Ishikawa (cell line): ENCODE measurements around the gene B4GALNT1.

ENCODE experiments used
- CEBPB ChIP-seq: IDR thresholded peaks from 2 replicates; pipeline ENCODE4 v1.6.1; 2012
- CREB1 ChIP-seq: IDR thresholded peaks from 2 replicates; pipeline ENCODE4 v1.6.1; 2012; ENCODE audit warnings: low read depth
- EGR1 ChIP-seq: IDR thresholded peaks from 2 replicates; pipeline ENCODE4 v1.6.1; 2012
- EP300 ChIP-seq: IDR thresholded peaks from 2 replicates; pipeline ENCODE4 v1.6.1; 2012; ENCODE audit warnings: borderline replicate concordance
- FOXM1 ChIP-seq: IDR thresholded peaks from 2 replicates; pipeline ENCODE4 v1.6.1; 2012; ENCODE audit warnings: low read depth, borderline replicate concordance
- MAX ChIP-seq: IDR thresholded peaks from 2 replicates; pipeline ENCODE4 v1.6.1; 2012
- NFIC ChIP-seq: IDR thresholded peaks from 2 replicates; pipeline ENCODE4 v1.6.1; 2012
- RAD21 ChIP-seq: IDR thresholded peaks from 2 replicates; pipeline ENCODE4 v1.6.1; 2012; ENCODE audit warnings: low read depth
- REST ChIP-seq: IDR thresholded peaks from 2 replicates; pipeline ENCODE4 v1.6.1; 2012; ENCODE audit warnings: low read depth, mild to moderate bottlenecking
- TAF1 ChIP-seq: IDR thresholded peaks from 2 replicates; pipeline ENCODE4 v1.6.1; 2012; ENCODE audit warnings: low read depth, mild to moderate bottlenecking
- TCF12 ChIP-seq: IDR thresholded peaks from 2 replicates; pipeline ENCODE4 v1.6.1; 2012; ENCODE audit warnings: low read depth
- TEAD4 ChIP-seq: IDR thresholded peaks from 2 replicates; pipeline ENCODE4 v1.6.1; 2012
- USF1 ChIP-seq: IDR thresholded peaks from 2 replicates; pipeline ENCODE4 v1.6.1; 2012
- YY1 ChIP-seq: IDR thresholded peaks from 2 replicates; pipeline ENCODE4 v1.6.1; 2012; ENCODE audit warnings: low read depth
- ZBTB7A ChIP-seq: IDR thresholded peaks from 2 replicates; pipeline ENCODE4 v1.6.1; 2012; ENCODE audit warnings: low read depth

The B4GALNT1 gene

GRCh38 chr12:57617942-57618341 is 15.1 kb downstream of the B4GALNT1 start:
- TF ChIP-seq FOXM1 (no peak), CREB1 (no peak), YY1 (no peak), TAF1 (no peak), EGR1 (no peak), CEBPB (no peak), NFIC (no peak), USF1 (no peak), ZBTB7A (no peak), TEAD4 (no peak), TCF12 (no peak), EP300 (no peak), MAX (no peak), REST (no peak), RAD21 (no peak)

GRCh38 chr12:57616383-57617101 is 16.5 kb downstream of the B4GALNT1 start:
- TF ChIP-seq EGR1 (no peak), NFIC (0 out of 2 replicates have a peak, but pooled peaks have one; percentile 16)

- no peak for TF ChIP-seq ZBTB7A
- TF ChIP-seq REST, result no peak
- TF ChIP-seq NFIC, result no peak
- no peak for TF ChIP-seq TEAD4
- TF ChIP-seq CEBPB, result no peak
- TF ChIP-seq RAD21, result no peak
- no peak for TF ChIP-seq EP300
Measured at GRCh38 chr12:57615637-57616036, 17.4 kb downstream of the B4GALNT1 start.

- TF ChIP-seq EP300 (no peak), TCF12 (no peak), FOXM1 (no peak), TAF1 (no peak), RAD21 (no peak), YY1 (no peak), CREB1 (no peak), USF1 (no peak), ZBTB7A (no peak), TEAD4 (no peak), MAX (no peak), EGR1 (no peak)
Measured at GRCh38 chr12:57614948-57615500, 18.0 kb downstream of the B4GALNT1 start.

GRCh38 chr12:57614178-57614947 is 18.6 kb downstream of the B4GALNT1 start:
- TF ChIP-seq USF1 (peak; percentile 85), REST (no peak)
